ENCODE measurements around the gene KIF6.
"Not testable (repeated sequence)": the region's sequence is repeated elsewhere in the genome, so short reads cannot be mapped to it uniquely, and the experiment has no call there.

The KIF6 gene

GRCh38 chr6:39553860-39554802 lies 171.1 kb downstream of the KIF6 start:
- DNase-seq (ENCODE audit: low read depth in 2 of 2): no peak

- no peak for DNase-seq (ENCODE audit: low read depth in 2 of 2)
Observed at GRCh38 chr6:39553029-39553428, 172.2 kb downstream of the KIF6 start.

- DNase-seq (ENCODE audit: low read depth in 2 of 2): no peak
Observed at GRCh38 chr6:39550191-39550590, 175.0 kb downstream of the KIF6 start.

GRCh38 chr6:39546731-39547130 lies 178.5 kb downstream of the KIF6 start:
- no peak for DNase-seq (ENCODE audit: low read depth in 2 of 2)

GRCh38 chr6:39543950-39544349 lies 181.3 kb downstream of the KIF6 start:
- DNase-seq (ENCODE audit: low read depth in 2 of 2): no peak

GRCh38 chr6:39543095-39543494 lies 182.1 kb downstream of the KIF6 start:
- DNase-seq (ENCODE audit: low read depth in 2 of 2): no peak

GRCh38 chr6:39540454-39540853 lies 184.8 kb downstream of the KIF6 start:
- no peak for DNase-seq (ENCODE audit: low read depth in 2 of 2)

GRCh38 chr6:39530201-39530759 lies 194.9 kb downstream of the KIF6 start:
- DNase-seq (ENCODE audit: low read depth in 2 of 2): no peak

- no peak for DNase-seq (ENCODE audit: low read depth in 2 of 2)
Observed at GRCh38 chr6:39527792-39528564, 197.2 kb downstream of the KIF6 start.

GRCh38 chr6:39524007-39524406 lies 201.2 kb downstream of the KIF6 start:
- DNase-seq (ENCODE audit: low read depth in 2 of 2): no peak

- DNase-seq (ENCODE audit: low read depth in 2 of 2): no peak
Observed at GRCh38 chr6:39521958-39522357, 203.2 kb downstream of the KIF6 start.

GRCh38 chr6:39520916-39521315 lies 204.3 kb downstream of the KIF6 start:
- DNase-seq (ENCODE audit: low read depth in 2 of 2): no peak

- no peak for DNase-seq (ENCODE audit: low read depth in 2 of 2)
Observed at GRCh38 chr6:39520411-39520810, 204.8 kb downstream of the KIF6 start.

GRCh38 chr6:39518221-39518620 lies 207.0 kb downstream of the KIF6 start:
- DNase-seq (ENCODE audit: low read depth in 2 of 2): no peak

- no peak for DNase-seq (ENCODE audit: low read depth in 2 of 2)
Observed at GRCh38 chr6:39517756-39518155, 207.5 kb downstream of the KIF6 start.

- no peak for DNase-seq (ENCODE audit: low read depth in 2 of 2)
Observed at GRCh38 chr6:39516471-39516870, 208.7 kb downstream of the KIF6 start.

- DNase-seq (ENCODE audit: low read depth in 2 of 2): no peak
Observed at GRCh38 chr6:39515471-39515870, 209.7 kb downstream of the KIF6 start.

GRCh38 chr6:39515006-39515405 lies 210.2 kb downstream of the KIF6 start:
- no peak for DNase-seq (ENCODE audit: low read depth in 2 of 2)

- not testable (repeated sequence) for DNase-seq (ENCODE audit: low read depth in 2 of 2)
Observed at GRCh38 chr6:39509831-39510230, 215.4 kb downstream of the KIF6 start.

- no peak for DNase-seq (ENCODE audit: low read depth in 2 of 2)
Observed at GRCh38 chr6:39508515-39508914, 216.7 kb downstream of the KIF6 start.

- no peak for DNase-seq (ENCODE audit: low read depth in 2 of 2)
Observed at GRCh38 chr6:39507331-39507998, 217.7 kb downstream of the KIF6 start.

All from stimulated activated CD4-positive, alpha-beta T cell treated with anti-CD3 and anti-CD28 coated beads, Interleukin-15, amount 100 ng/mL, for 48 hours (primary cell).